COR-L47 (cell line): ENCODE measurements around the gene HIP1.
"Not testable (repeated sequence)": the region's sequence is repeated elsewhere in the genome, so short reads cannot be mapped to it uniquely, and the experiment has no call there.

Experiments used
- DNase-seq: peaks from one replicate; lab custom pipeline; 2025; lab: John Stamatoyannopoulos, UW

Gene HIP1

GRCh38 chr7:75738975-75739795 is 444 bp upstream of the HIP1 start:
- DNase-seq, result peak; percentile 98

- DNase-seq, result no peak
These were observed 711 bp downstream of the HIP1 start for GRCh38 chr7:75737856-75738603.

GRCh38 chr7:75735581-75736350 is 3.0 kb downstream of the HIP1 start:
- no peak for DNase-seq

- DNase-seq, result no peak
These were observed 3.9 kb downstream of the HIP1 start for GRCh38 chr7:75734586-75735458.

- DNase-seq, result no peak
These were observed 5.7 kb downstream of the HIP1 start for GRCh38 chr7:75732764-75733630.

- DNase-seq, result no peak
These were observed 6.7 kb downstream of the HIP1 start for GRCh38 chr7:75732016-75732521.

- DNase-seq, result no peak
These were observed 8.9 kb downstream of the HIP1 start for GRCh38 chr7:75729851-75730274.

- peak; percentile 96 for DNase-seq
These were observed 10.7 kb downstream of the HIP1 start for GRCh38 chr7:75727881-75728593.

- not testable (repeated sequence) for DNase-seq
These were observed 11.4 kb downstream of the HIP1 start for GRCh38 chr7:75727351-75727750.

GRCh38 chr7:75725306-75725705 is 13.4 kb downstream of the HIP1 start:
- DNase-seq, result no peak

- no peak for DNase-seq
These were observed 15.3 kb downstream of the HIP1 start for GRCh38 chr7:75723444-75723843.

GRCh38 chr7:75722373-75722772 is 16.4 kb downstream of the HIP1 start:
- DNase-seq, result no peak

GRCh38 chr7:75721922-75722321 is 16.8 kb downstream of the HIP1 start:
- not testable (repeated sequence) for DNase-seq

- no peak for DNase-seq
These were observed 17.3 kb downstream of the HIP1 start for GRCh38 chr7:75721426-75721825.

- DNase-seq, result no peak
These were observed 19.1 kb downstream of the HIP1 start for GRCh38 chr7:75719626-75720025.

GRCh38 chr7:75718390-75719031 is 20.2 kb downstream of the HIP1 start:
- no peak for DNase-seq

GRCh38 chr7:75717746-75718145 is 21.0 kb downstream of the HIP1 start:
- DNase-seq, result not testable (repeated sequence)

- DNase-seq, result no peak
These were observed 21.6 kb downstream of the HIP1 start for GRCh38 chr7:75716992-75717626.

GRCh38 chr7:75715864-75716263 is 22.9 kb downstream of the HIP1 start:
- DNase-seq, result no peak
